Vagina (tissue), 2 donors: ENCODE results near the gene OAS1.

Experiments
- POLR2A ChIP-seq, 2 donors: fragments of 450-650 bp; IDR thresholded peaks; one replicate each; pipeline ENCODE4 v1.6.1; 2017; ENCODE audit warnings: antibody characterized with exemption in 2 of 2, mild to moderate bottlenecking in 2 of 2, moderate library complexity in 2 of 2
- TF ChIP-seq, protein P1 (sequence below), 3 experiments: fragments of 450-650 bp in 2 of 3; fragments of 200-600 bp in 1 of 3; sonication (generic) in 1 of 3; IDR thresholded peaks; one replicate each; pipeline ENCODE4 v1.5.1; 2017 to 2019; ENCODE audit warnings: antibody characterized with exemption in 3 of 3, mild to moderate bottlenecking in 2 of 3, moderate library complexity in 2 of 3

DNA sequence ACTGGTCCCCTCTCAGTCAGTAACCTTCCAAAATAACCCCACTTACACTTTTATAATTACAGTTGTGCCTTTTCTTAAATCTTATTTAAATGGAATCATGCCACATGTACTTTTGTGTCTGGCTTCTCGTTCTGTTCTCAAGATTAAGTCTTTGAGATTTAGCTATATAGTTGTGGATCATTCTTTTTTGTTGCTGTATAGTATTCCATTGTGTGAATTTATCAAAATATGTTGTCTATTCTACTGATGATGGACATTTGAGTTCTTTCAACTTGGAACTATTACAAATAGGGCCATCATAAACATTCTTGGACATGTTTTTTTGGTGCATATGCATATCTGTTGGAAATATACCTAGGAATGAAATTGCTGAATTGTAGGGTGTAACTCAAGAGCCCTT, 40.6 kb downstream of the OAS1 start:
- TF ChIP-seq, protein P1, sequence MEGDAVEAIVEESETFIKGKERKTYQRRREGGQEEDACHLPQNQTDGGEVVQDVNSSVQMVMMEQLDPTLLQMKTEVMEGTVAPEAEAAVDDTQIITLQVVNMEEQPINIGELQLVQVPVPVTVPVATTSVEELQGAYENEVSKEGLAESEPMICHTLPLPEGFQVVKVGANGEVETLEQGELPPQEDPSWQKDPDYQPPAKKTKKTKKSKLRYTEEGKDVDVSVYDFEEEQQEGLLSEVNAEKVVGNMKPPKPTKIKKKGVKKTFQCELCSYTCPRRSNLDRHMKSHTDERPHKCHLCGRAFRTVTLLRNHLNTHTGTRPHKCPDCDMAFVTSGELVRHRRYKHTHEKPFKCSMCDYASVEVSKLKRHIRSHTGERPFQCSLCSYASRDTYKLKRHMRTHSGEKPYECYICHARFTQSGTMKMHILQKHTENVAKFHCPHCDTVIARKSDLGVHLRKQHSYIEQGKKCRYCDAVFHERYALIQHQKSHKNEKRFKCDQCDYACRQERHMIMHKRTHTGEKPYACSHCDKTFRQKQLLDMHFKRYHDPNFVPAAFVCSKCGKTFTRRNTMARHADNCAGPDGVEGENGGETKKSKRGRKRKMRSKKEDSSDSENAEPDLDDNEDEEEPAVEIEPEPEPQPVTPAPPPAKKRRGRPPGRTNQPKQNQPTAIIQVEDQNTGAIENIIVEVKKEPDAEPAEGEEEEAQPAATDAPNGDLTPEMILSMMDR (IDR thresholded peaks at IDR 0.05), result no peak
- no peak for TF ChIP-seq POLR2A (IDR thresholded peaks at IDR 0.05)
